ENCODE data around the gene NUDT13. TPM values are rescaled to one million over a fixed set of nuclear protein-coding genes. Genes with fewer than 3 reads are reported as not detected.
"Not testable (repeated sequence)": the region's sequence is repeated elsewhere in the genome, so short reads cannot be mapped to it uniquely, and the experiment has no call there.

NUDT13 gene
- total RNA-seq, 1 experiment from 2014 or later = 1.5 TPM

DNA sequence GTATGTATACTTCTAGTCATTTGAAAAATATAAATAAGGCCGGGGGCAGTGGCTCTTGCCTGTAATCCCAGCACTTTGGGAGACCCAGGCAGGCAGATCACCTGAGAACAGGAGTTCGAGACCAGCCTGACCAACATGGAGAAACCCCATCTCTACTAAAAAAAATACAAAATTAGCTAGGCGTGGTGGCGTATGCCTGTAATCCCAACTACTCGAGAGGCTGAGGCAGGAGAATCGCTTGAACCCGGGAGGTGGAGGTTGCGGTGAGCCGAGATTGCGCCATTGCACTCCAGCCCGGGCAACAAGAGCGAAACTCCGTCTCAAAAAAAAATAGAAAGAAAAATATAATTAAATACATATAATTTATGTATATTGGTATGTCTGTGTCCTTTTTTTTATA is 1.8 kb downstream of the NUDT13 start:
- not testable (repeated sequence) for H3K4me3 Mint-ChIP-seq, H3K27ac Mint-ChIP-seq

More for the DNA sequence above, 1.8 kb downstream of the NUDT13 start:
- not testable (repeated sequence) for H2BK15ac ChIP-seq (ENCODE audit: low read depth, low read length); H4K91ac ChIP-seq (ENCODE audit: insufficient read length, low read depth, low read length); H3K14ac ChIP-seq (ENCODE audit: insufficient read depth, low read length); H3K4ac ChIP-seq (ENCODE audit: low read depth, low read length); H2BK5ac ChIP-seq (ENCODE audit: insufficient read length, low read length); H3K79me2 ChIP-seq (ENCODE audit: insufficient read depth, low read length); H3K4me2 ChIP-seq (ENCODE audit: insufficient read depth, insufficient read length, low read length); H2BK12ac ChIP-seq (ENCODE audit: insufficient read length, low read depth, low read length); DNase-seq; H3K23ac ChIP-seq (ENCODE audit: insufficient read length, low read depth, low read length); H3K79me1 ChIP-seq (ENCODE audit: insufficient read depth, low read depth, low read length, poor library complexity, severe bottlenecking); H3K9ac ChIP-seq (ENCODE audit: extremely low read depth, insufficient read length, low read length); H3K4me1 ChIP-seq (ENCODE audit: insufficient read depth, low read length); H2AK5ac ChIP-seq (ENCODE audit: insufficient read length, low read length); H4K20me1 ChIP-seq (ENCODE audit: control insufficient read depth, insufficient read depth, insufficient read length); H4K8ac ChIP-seq (replicated peaks; ENCODE audit: insufficient read length, low read depth, low read length); H3K9me3 ChIP-seq (ENCODE audit: control insufficient read depth, low read depth, low read length); H3K27me3 Mint-ChIP-seq (ENCODE audit: low read depth); H2BK20ac ChIP-seq (ENCODE audit: low read depth, low read length, poor library complexity, severe bottlenecking); H2BK120ac ChIP-seq (ENCODE audit: low read depth, low read length, poor library complexity, severe bottlenecking); H3K27ac ChIP-seq (ENCODE audit: insufficient read length, low read depth, low read length); H3K56ac ChIP-seq (ENCODE audit: insufficient read length, low read depth, low read length); H3K27me3 ChIP-seq (ENCODE audit: insufficient read depth, low read length); H3T11ph ChIP-seq (ENCODE audit: low read length); H3K23me2 ChIP-seq (ENCODE audit: insufficient read length, low read depth, low read length, poor library complexity, severe bottlenecking); H2AFZ ChIP-seq (ENCODE audit: low read length); H4K5ac ChIP-seq (ENCODE audit: insufficient read length, low read depth, low read length); H3K18ac ChIP-seq (ENCODE audit: insufficient read length, low read depth, low read length)
- Mint-ChIP-seq H3K9me3 (peaks cover 12 to 17% of the 10 kb centered on the region in 2 experiments; a peak in 4 of 5 replicates), H3K4me1 (peaks cover 2 to 11% of the 10 kb centered on the region in 2 experiments), H3K36me3 (ENCODE audit: insufficient read depth in 1 of 3, low read depth in 3 of 3) (peaks cover 6 to 15% (median 10%) of the 10 kb centered on the region in 3 experiments; a peak in 5 of 7 replicates)
- WGBS (ENCODE audit: extremely low coverage, insufficient read length, low lambda C conversion rate) = no CpG with 5 or more reads among the region's 13 CpGs

Measured in H9 (cell line).